ENCODE data around the gene ZMYND19.
"Not testable (repeated sequence)": the region's sequence is repeated elsewhere in the genome, so short reads cannot be mapped to it uniquely, and the experiment has no call there.

Gene ZMYND19

GRCh38 chr9:137532891-137533468 is 57.3 kb downstream of the ZMYND19 start:
- not testable (repeated sequence) for DNase-seq (ENCODE audit: low read depth, low spot score)
